Stimulated activated CD8-positive, alpha-beta memory T cell treated with anti-CD3 and anti-CD28 coated beads, Interleukin-4, amount 100 ng/mL, for 4 hours (primary cell): ENCODE data around the gene TNFRSF19.
"Not testable (repeated sequence)": the region's sequence is repeated elsewhere in the genome, so short reads cannot be mapped to it uniquely, and the experiment has no call there.

Experiments used
- DNase-seq, 2 donors: peaks; one replicate each; pipeline ENCODE4 v3.0.0-alpha.2; 2020; ENCODE audit warnings: low read depth in 2 of 2, low spot score in 1 of 2

Gene TNFRSF19, protein sequence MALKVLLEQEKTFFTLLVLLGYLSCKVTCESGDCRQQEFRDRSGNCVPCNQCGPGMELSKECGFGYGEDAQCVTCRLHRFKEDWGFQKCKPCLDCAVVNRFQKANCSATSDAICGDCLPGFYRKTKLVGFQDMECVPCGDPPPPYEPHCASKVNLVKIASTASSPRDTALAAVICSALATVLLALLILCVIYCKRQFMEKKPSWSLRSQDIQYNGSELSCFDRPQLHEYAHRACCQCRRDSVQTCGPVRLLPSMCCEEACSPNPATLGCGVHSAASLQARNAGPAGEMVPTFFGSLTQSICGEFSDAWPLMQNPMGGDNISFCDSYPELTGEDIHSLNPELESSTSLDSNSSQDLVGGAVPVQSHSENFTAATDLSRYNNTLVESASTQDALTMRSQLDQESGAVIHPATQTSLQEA

GRCh38 chr13:23570099-23570920 lies at the start of gene TNFRSF19:
Gene TNFRSF19 (plus strand): TSS chr13:23570412. CDS start chr13:23590184, 19,772 bp downstream.
- no peak for DNase-seq

- not testable (repeated sequence) for DNase-seq
Observed at GRCh38 chr13:23529926-23530325, 40.3 kb upstream of the TNFRSF19 start.

- no peak for DNase-seq
Observed at GRCh38 chr13:23531446-23531845, 38.8 kb upstream of the TNFRSF19 start.

GRCh38 chr13:23534090-23534489 lies 36.1 kb upstream of the TNFRSF19 start:
- DNase-seq: no peak

DNA sequence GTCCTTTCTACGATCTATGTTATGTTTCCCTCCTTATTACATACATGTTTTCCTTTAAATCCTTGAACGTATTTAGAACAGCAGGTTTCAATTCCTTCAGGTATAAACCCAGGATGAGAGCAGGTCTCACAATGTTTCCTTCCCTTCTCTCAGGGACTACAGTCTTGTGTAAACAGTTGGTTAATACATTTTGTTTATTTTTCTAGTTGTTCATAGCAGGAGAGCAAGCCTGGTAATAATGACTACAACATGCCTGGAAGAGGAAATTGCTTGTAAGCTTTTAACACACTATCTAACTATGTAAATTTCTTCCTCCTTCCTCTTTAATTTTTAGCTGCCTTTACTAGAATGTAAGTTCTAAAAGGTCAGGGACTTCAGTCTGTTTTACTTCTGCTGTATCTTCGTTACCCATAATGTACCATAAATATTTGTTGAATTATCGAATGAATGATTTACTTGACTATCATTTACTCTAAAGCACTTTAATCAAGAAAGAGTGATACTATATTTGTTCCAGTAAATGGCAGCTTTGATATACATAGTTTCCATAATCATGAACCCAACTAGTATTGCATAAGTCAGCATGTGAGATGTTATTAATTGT lies 28.9 kb upstream of the TNFRSF19 start:
- no peak for DNase-seq

DNA sequence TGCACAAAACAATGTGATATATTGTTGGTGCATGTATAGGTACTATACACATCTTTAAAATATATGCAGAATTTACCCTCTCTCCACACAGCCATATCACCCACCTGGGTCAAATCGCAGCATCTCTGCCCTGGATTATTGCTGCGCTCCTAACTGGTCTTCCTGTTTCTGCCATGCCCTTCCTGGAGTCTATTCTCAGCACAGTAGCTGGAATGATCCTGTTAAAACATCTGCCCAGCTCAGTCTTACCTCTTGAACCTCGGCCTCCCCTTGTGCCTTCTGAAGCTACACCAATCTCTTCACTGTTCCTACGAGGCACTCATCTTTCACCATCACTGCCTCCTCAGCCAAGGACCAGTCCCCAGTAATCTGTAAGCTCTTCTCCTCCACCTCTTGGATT lies 25.5 kb upstream of the TNFRSF19 start:
- DNase-seq: no peak

GRCh38 chr13:23547000-23547590 lies 23.1 kb upstream of the TNFRSF19 start:
- no peak for DNase-seq

- no peak for DNase-seq
Observed at GRCh38 chr13:23549724-23550123, 20.5 kb upstream of the TNFRSF19 start.

- DNase-seq: no peak
Observed at GRCh38 chr13:23550163-23550562, 20.0 kb upstream of the TNFRSF19 start.

GRCh38 chr13:23551213-23552008 lies 18.8 kb upstream of the TNFRSF19 start:
- no peak for DNase-seq

DNA sequence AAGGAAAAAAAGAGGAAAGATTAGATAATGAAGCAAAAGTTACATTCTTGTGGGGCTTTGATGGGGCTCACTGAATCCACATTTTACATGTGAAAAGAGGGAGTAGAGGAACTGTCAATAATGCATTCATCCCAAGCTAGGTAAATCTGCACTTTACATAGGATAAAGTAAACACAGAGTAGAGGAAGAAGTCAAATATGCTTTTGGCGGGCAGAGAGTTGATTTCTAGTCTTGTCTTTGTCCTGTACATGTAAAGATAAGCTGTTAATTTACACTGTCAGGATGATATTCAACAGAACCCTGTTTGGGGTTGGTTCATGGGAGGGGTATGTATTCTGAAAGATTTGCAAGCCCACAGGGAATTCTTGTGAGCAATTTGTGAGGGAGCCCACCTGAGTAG lies 18.0 kb upstream of the TNFRSF19 start:
- DNase-seq: no peak

GRCh38 chr13:23552661-23553060 lies 17.6 kb upstream of the TNFRSF19 start:
- DNase-seq: no peak

DNA sequence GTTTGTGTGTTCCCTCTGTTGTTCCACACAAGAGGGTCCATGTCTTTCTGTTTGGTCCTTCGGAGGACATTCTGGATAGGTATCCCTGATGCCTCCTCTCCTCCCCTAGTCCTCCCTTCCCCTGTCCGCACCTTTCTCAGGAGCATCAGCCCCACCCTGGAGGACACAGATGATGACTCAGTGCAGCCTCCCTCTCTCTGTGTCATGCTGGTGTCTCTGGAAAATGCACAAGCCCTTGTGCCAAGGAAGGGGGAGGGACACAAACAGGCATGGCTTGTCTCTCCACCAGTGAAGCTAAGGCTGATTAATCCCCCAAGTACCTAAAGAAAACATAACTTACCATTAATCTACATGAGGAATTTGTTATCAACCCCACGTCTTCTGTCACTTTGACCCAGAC lies 16.2 kb upstream of the TNFRSF19 start:
- no peak for DNase-seq

GRCh38 chr13:23557043-23557442 lies 13.2 kb upstream of the TNFRSF19 start:
- no peak for DNase-seq

DNA sequence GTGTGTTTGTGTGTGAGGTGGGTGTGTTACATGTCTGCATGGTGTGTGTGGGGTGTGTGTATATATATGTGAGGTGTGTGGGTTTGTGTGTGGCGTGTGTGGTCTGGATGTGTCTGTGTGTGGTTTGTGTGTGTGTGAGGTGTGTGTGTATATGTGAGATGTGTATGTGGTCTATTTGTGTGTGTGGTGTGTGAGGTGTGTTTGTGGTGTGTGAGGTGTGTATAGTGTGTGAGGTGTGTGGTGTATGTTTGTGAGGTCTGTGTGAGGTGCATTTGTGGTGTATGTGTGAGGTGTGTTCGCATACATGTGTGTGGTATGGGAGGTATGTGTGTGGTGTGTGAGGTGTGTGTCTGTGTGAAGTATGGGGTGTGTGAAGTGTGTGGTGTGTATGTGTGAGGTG lies 12.5 kb upstream of the TNFRSF19 start:
- DNase-seq: no peak

DNA sequence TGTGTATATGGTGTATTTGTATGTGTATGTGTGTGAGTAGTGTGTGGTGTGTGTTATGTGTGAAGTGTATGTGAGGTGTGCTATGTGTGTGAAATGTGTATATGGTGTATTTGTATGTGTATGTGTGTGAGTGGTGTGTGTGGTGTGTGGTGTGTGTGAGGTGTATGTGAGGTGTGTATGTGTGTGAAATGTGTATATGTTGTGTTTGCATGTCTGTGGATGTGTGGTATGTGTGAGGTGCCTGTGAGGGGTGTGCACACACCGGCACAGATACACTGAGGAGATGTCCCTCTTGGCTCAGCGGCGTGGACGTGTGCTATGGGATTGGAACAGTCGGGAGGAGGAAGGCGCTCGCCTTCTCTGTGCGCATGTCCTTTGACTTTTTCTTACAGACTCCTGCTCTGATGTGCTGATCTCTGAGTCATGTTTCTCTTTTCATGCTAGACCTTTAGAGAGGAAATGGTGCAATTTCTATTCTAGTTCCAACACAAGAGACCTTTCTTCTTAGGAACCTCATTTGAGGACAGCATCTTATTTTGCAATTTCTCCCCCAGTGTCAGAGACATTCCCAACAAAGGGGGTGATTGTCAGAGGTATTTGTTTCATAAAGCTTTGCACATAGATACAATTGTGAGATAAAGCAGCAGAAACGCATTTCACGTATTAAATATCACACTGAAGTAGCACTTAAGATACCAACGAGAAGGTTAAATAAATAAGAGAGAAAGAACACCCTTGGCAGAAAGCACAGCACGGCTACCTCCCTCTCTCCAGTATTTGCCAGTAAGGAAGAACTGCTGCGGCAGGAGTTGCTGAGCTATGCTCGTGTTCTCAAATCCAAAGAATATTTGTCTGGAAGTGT lies 11.3 kb upstream of the TNFRSF19 start:
- no peak for DNase-seq

DNA sequence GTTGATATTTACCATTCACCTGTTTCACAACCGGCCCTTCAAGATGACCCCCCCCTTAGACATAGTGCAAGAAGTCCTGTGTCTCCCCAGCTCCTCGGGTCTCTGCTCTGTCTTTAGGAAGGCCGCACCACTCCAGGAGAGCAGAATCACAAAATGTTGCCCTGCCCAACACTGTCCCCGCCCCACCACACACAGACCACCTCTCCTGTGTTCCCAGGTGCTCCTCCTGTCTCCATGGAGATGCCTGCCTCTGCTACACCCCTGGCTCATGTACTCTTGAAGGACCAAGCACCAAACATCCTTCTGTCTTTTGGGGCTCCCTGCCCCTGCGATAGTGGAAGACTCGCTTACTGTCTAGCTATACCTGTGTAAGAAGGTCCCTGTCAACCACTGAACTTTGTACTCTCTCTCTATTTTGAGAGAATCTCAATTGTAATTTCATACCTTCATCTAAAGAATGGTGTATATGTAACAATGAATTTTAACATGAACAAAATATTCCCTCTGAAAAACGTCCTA lies 9.6 kb upstream of the TNFRSF19 start:
- no peak for DNase-seq

DNA sequence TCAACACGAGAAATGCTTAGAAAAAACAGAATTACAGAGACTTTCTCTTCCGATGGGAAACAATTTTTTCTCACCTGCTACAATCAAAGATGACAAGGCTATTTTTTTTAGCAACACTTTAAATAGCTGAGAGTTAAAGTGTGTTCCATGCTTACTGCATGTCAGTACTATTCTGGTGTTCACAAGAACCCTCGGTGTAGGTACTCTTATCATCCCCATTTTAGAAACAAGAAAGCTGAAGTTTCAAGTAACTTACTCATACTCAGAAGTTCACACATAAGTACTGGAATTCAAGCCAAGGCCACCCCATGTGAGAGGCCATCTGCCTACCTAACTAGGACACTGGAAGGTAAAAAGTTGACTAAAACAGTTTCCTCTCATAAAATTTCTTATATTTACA lies 9.0 kb upstream of the TNFRSF19 start:
- no peak for DNase-seq

DNA sequence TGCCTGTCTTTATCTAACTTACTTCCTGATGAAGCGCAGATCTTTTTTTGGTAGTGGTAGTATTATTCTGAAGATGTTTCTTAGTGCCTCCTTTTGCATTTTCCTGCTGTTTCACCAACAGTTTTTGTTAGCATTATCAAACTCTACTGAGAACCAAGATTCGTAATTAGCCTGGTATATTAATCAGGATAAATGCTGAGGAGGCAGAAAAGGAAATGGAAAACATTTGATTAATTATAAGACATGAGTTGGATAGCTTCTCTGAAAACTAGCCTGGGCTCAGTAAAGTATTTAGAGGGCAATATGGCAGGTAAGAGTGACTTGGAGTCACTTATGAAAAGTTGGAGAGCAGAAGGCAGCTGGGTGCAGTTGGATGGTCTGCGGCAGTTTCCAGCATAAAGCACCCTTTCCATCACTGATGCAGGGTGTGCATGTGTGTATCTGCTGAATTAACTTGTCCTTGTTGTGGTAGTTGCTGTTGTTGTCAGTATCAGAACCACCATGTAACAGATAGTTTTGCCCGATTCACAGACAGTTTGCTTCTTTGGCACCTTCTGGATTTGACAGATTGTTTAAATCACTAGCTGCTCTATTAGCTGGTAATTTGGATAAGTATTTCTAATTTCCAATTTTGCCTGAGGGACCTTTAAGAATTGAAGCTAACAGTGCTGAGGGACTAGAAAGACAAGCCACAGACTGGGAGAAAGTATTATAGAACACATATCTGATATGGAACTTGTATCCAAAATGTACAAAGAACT lies 6.9 kb upstream of the TNFRSF19 start:
- DNase-seq: no peak
